Gastrocnemius medialis (tissue), 4 donors: ENCODE measurements around the gene TTLL10. TPM values are rescaled to one million over a fixed set of nuclear protein-coding genes. Genes with fewer than 3 reads are reported as not detected.
"Not testable (repeated sequence)": the region's sequence is repeated elsewhere in the genome, so short reads cannot be mapped to it uniquely, and the experiment has no call there.

Source experiments
- ATAC-seq, 2 donors: fragments of 150-250 bp; one replicate each; pipeline ENCODE4 v1.9.1; 2016
- DNase-seq, 2 donors: peaks; one replicate each; pipeline ENCODE4 v3.0.0-alpha.2; 2019
- H3K27ac ChIP-seq, 4 donors: fragments of 200-600 bp; sonication (generic); 1 replicate in 1 of 4; 2 replicates in 3 of 4; pipeline ENCODE4 v1.5.1; 2016 to 2018; ENCODE audit warnings: mild to moderate bottlenecking in 2 of 4, moderate library complexity in 1 of 4
- H3K27me3 ChIP-seq, 3 donors: fragments of 200-600 bp; sonication (generic) in 2 of 3; 1 replicate in 1 of 3; 2 replicates in 2 of 3; pipeline versions ENCODE4 v1.5.1 to v1.6.0; 2016 to 2019; ENCODE audit warnings: mild to moderate bottlenecking in 1 of 3, moderate library complexity in 1 of 3
- H3K36me3 ChIP-seq, 2 donors: fragments of 200-600 bp; sonication (generic) in 1 of 2; one replicate each; pipeline ENCODE4 v1.5.1; 2017 to 2018
- H3K4me1 ChIP-seq, 2 donors: fragments of 200-600 bp; sonication (generic) in 1 of 2; one replicate each; pipeline ENCODE4 v1.5.1; 2016 to 2017; ENCODE audit warnings: mild to moderate bottlenecking in 2 of 2
- H3K4me3 ChIP-seq, 4 donors: fragments of 200-600 bp; sonication (generic) in 3 of 4; 1 replicate in 1 of 4; 2 replicates in 3 of 4; pipeline ENCODE4 v1.5.1; 2016 to 2019; ENCODE audit warnings: mild to moderate bottlenecking in 2 of 4
- H3K9me3 ChIP-seq, 3 donors: fragments of 200-600 bp; sonication (generic) in 2 of 3; 1 replicate in 1 of 3; 2 replicates in 2 of 3; pipeline ENCODE4 v1.5.1; 2016 to 2019
- POLR2A ChIP-seq, 2 donors: fragments of 450-650 bp; IDR thresholded peaks; one replicate each; pipeline ENCODE4 v1.6.1; 2017; ENCODE audit warnings: antibody characterized with exemption in 2 of 2, mild to moderate bottlenecking in 2 of 2, moderate library complexity in 2 of 2
- in situ Hi-C, 4 donors: fragments of 200-750 bp; cut with MboI; loops; one replicate each; pipeline versions ENCODE4 v1.15.0 to v1.8.0; 2017; ENCODE audit warnings: low sequenced_read_pairs in 4 of 4
- intact Hi-C: fragments of 100-400 bp; cut with DNase I; formaldehyde crosslinking; loops from one replicate; pipeline ENCODE4 v1.15.1; 2023; ENCODE audit warnings: low total_unique reads
- total RNA-seq, 4 donors: library from RNA; depleted of rRNA; stranded (reverse); fragments of >200 nt; gene quantifications; one replicate each; pipeline versions ENCODE4 v1.1.0 to v1.2.3, GENCODE V29; 2016
- TF ChIP-seq, protein P1 (sequence below), 5 experiments: fragments of 450-650 bp in 3 of 5; fragments of 200-600 bp in 2 of 5; sonication (generic) in 2 of 5; IDR thresholded peaks in 4 of 5; conservative IDR thresholded peaks in 1 of 5; 1 replicate in 4 of 5; 2 replicates in 1 of 5; pipeline ENCODE4 v1.5.1; 2016 to 2019; ENCODE audit warnings: antibody characterized with exemption in 5 of 5, mild to moderate bottlenecking in 3 of 5, moderate library complexity in 3 of 5

TTLL10 gene
- total RNA-seq, 4 donors from 2014 or later: 0.13 to 0.16 TPM; not detected in 2

DNA sequence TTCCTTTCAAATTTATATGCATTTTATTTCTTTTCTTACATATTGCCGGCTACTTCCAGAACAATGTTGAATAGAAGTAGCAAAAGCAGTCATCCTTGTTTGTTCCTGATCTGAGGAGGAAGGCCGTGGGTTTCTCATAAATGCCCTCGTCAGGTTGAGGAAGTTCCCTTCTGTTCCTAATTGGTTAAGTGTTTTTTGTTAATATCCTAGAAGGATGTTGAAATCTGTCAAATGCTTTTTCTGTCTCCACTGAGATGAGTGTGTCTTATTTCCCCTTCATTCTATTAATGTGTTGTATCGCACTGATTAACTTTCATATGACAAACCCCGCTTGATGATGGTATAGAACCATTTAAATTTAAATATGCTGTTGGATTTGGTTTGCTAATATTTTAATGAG lies 15.4 kb downstream of the TTLL10 start:
- Histone ChIP-seq H3K9me3 (no peaks in the 10 kb centered on the region), H3K27ac (no peak overlapping the region), H3K4me1 (no peaks in the 10 kb centered on the region), H3K27me3 (no peaks in the 10 kb centered on the region), H3K4me3 (no peak overlapping the region), H3K36me3 (no peaks in the 10 kb centered on the region)
- TF ChIP-seq, protein P1, sequence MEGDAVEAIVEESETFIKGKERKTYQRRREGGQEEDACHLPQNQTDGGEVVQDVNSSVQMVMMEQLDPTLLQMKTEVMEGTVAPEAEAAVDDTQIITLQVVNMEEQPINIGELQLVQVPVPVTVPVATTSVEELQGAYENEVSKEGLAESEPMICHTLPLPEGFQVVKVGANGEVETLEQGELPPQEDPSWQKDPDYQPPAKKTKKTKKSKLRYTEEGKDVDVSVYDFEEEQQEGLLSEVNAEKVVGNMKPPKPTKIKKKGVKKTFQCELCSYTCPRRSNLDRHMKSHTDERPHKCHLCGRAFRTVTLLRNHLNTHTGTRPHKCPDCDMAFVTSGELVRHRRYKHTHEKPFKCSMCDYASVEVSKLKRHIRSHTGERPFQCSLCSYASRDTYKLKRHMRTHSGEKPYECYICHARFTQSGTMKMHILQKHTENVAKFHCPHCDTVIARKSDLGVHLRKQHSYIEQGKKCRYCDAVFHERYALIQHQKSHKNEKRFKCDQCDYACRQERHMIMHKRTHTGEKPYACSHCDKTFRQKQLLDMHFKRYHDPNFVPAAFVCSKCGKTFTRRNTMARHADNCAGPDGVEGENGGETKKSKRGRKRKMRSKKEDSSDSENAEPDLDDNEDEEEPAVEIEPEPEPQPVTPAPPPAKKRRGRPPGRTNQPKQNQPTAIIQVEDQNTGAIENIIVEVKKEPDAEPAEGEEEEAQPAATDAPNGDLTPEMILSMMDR (IDR thresholded peaks at IDR 0.05 in 4 of 5, conservative IDR thresholded peaks at IDR 0.05 in 1 of 5): no peak
- TF ChIP-seq POLR2A (IDR thresholded peaks at IDR 0.05): no peak
- ATAC-seq (no peak), DNase-seq (no peak)
- intact Hi-C loops: no loop called here
- in situ Hi-C loops: no loop called here

DNA sequence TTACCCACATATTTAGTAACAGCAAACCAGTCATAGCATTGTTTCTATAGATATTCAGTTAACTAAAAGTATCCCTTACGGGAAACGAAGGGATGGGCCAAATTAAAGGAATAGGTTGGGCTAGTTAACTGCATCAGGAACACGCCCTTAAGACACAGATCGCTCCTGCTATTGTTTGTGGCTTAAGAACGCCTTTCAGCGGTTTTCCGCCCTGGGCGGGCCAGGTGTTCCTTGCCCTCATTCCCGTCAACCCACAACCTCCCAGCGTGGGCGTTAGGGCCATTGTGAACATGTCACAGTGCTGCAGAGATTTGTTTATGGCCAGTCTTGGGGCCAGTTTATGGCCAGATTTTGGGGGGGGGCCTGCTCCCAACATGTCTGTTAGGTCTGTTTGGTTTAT lies 18.1 kb downstream of the TTLL10 start:
- Histone ChIP-seq H3K36me3 (no peaks in the 10 kb centered on the region), H3K4me3 (no peak overlapping the region), H3K9me3 (peaks cover 0 to 7% (median 0%) of the 10 kb centered on the region in 3 donors), H3K4me1 (no peaks in the 10 kb centered on the region), H3K27me3 (peaks cover 0 to 2% (median 0%) of the 10 kb centered on the region in 3 donors), H3K27ac (no peak overlapping the region)
- intact Hi-C loops (no loop called here), in situ Hi-C loops (no loop called here)
- no peak for TF ChIP-seq POLR2A (IDR thresholded peaks at IDR 0.05)
- TF ChIP-seq, protein P1 (IDR thresholded peaks at IDR 0.05 in 4 of 5, conservative IDR thresholded peaks at IDR 0.05 in 1 of 5): no peak
- ATAC-seq (no peak), DNase-seq (no peak)

DNA sequence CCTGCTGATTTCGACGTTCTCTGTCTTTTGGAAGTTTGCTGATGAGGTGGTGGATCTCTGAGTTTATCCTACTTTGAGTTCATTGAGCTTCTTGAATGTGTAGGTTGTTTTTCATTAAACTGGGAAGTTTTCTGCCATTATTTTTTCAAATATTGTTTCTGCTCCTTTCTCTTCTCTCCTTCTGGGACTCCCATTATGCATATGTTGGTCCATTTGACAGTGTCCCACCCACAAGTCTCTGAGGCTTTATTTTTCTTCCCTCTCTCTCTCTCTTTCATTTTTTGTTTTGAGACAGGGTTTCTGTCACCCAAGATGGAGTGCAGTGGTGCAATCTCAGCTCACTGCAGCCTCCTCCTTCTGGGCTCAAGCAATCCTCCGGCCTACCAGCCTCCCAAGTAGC lies 21.0 kb downstream of the TTLL10 start:
- in situ Hi-C loops: no loop called here

DNA sequence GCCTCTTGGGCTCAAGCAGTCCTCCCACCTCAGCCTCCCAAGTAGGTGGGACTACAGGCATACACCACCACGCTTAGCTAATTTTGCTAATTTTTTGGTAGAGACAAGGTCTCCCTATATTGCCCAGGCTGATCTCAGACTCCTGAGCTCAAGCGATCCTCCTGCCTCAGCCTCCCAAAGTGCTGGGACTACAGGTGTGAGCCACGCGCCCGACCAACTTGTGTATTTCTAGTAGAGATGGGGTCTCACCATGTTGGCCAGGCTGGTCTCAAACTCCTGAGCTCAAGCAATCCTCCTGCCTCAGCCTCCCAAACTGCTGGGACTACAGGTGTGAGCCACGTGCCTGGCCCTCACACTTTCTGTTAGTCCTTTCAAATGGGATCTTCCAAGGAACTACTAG lies 22.0 kb downstream of the TTLL10 start:
- H3K36me3 ChIP-seq, intact Hi-C loops, in situ Hi-C loops, H3K4me1 ChIP-seq, ATAC-seq, DNase-seq, H3K4me3 ChIP-seq, H3K27ac ChIP-seq, H3K9me3 ChIP-seq: not testable (repeated sequence)
- H3K27me3 ChIP-seq: peaks cover 1 to 12% (median 3%) of the 10 kb centered on the region in 3 donors

More for the DNA sequence above, 21.0 kb downstream of the TTLL10 start:
- DNase-seq: no peak
- Histone ChIP-seq H3K27ac (no peak overlapping the region), H3K27me3 (peaks cover 0 to 2% (median 2%) of the 10 kb centered on the region in 3 donors), H3K4me1 (no peaks in the 10 kb centered on the region), H3K9me3 (peaks cover 0 to 7% (median 0%) of the 10 kb centered on the region in 3 donors), H3K4me3 (no peak overlapping the region), H3K36me3 (no peaks in the 10 kb centered on the region)
- no peak for ATAC-seq
- no peak for TF ChIP-seq POLR2A (IDR thresholded peaks at IDR 0.05)
- TF ChIP-seq, protein P1 (IDR thresholded peaks at IDR 0.05 in 4 of 5, conservative IDR thresholded peaks at IDR 0.05 in 1 of 5): no peak
- intact Hi-C loops: no loop called here

DNA sequence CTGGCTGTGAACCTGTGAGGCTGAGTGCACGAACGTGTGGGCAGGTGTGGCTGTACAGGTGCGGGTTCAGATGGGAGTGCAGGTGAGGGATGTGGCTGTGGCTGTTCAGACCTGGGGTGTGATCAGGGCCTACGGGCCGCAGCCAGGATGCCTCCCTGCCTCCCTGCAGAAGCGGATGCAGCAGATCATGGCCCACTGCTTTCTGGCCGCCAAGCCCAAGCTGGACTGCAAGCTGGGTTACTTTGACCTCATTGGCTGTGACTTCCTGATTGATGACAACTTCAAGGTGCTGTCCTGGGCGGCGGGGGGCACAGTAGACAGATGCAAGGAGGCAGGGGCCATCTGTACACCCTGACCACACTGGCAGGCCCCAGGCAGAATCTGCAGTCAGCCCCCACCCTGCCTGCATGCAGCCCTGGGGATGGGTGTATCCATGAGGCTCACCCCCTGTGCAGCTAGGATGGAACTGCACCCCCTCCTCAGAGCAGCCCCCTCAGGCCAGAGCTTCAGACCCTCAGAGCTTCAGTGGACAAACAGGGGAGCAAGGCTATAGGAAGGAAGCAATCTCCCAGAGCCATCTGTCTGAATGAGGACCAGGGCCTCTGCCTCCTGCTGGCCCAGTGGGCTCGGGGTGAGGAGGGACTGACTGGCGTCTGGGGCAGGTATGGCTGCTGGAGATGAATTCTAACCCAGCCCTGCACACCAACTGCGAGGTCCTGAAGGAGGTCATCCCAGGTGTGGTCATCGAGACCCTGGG lies 22.9 kb downstream of the TTLL10 start:
- H3K4me1 ChIP-seq: no peaks in the 10 kb centered on the region
- H3K9me3 ChIP-seq: peaks cover 0 to 7% (median 0%) of the 10 kb centered on the region in 3 donors
- H3K27me3 ChIP-seq: peaks cover 4 to 13% (median 7%) of the 10 kb centered on the region in 3 donors
- ATAC-seq: no peak
- DNase-seq: no peak
- TF ChIP-seq, protein P1 (IDR thresholded peaks at IDR 0.05 in 4 of 5, conservative IDR thresholded peaks at IDR 0.05 in 1 of 5): no peak
- no peak for TF ChIP-seq POLR2A (IDR thresholded peaks at IDR 0.05)
- in situ Hi-C loops (no loop called here), intact Hi-C loops (no loop called here)
- H3K36me3 ChIP-seq: no peaks in the 10 kb centered on the region
- no peak overlapping the region for H3K27ac ChIP-seq
- H3K4me3 ChIP-seq: no peak overlapping the region
